Daoy (cell line): Measurements from ENCODE around the gene EIF4G1. TPM values are rescaled to one million over a fixed set of nuclear protein-coding genes. Genes with fewer than 3 reads are reported as not detected.
"Not testable (repeated sequence)": the region's sequence is repeated elsewhere in the genome, so short reads cannot be mapped to it uniquely, and the experiment has no call there.

Experiments
- DNase-seq: peaks from one replicate; pipeline ENCODE4 v3.0.0-alpha.2; 2015; ENCODE audit warnings: low read depth
- total RNA-seq: library from RNA; depleted of rRNA; stranded (reverse); fragments of >200 nt; shearing (Covaris generic); gene quantifications from 2 replicates; pipeline ENCODE4 v1.2.3, GENCODE V29; 2014; rRNA removed

EIF4G1 gene
- 320 and 355 TPM in 2 replicates for total RNA-seq

GRCh38 chr3:184314363-184314699 is at the start of gene EIF4G1:
EIF4G1 (plus strand) TSS chr3:184314606; CDS start chr3:184315797, 1,191 bp downstream.
- peak; percentile 97 for DNase-seq

DNA sequence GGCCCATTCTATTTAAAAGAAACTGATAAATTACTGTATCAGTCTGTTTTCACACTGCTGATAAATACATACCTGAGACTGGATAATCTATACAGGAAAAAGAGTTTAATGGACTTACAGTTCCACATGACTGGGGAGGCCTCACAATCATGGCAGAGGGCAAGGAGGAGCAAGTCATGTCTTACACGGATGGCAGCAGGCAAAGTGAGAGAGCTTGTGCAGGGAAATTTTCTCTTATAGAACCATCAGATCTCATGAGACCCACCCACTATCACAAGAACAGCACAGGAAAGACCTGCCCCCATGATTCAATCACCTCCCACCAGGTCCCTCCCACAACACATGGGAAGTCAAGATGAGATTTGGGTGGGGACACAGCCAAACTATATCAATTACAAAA is 47.2 kb upstream of the EIF4G1 start:
- DNase-seq: not testable (repeated sequence)

DNA sequence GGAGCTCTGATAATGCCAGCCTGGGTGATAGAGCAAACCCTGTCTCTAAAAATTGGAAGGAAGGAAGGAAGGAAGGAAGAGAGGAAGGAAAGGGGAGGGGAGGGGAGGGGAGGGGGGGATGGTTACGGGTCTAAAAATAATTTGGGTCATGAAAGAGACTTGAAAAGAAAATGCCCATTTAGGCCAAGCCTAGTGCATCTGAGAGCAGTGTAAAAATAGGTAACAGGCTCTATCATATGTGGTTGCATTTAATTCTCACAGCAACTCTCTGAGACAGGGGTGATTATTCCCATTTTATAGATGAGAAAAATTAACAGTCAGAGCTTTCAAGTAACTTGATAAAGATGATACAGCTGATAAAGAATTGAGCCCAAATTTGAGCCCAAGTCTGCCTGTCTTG is 42.1 kb upstream of the EIF4G1 start:
- no peak for DNase-seq

- DNase-seq: no peak
Observed at GRCh38 chr3:184275381-184275701, 39.1 kb upstream of the EIF4G1 start.

GRCh38 chr3:184275961-184276910 is 38.2 kb upstream of the EIF4G1 start, which contains the start of gene ECE2:
ECE2 (plus strand) TSS chr3:184276022; CDS start chr3:184276154, 132 bp downstream.
- peak; percentile 35 for DNase-seq

GRCh38 chr3:184277366-184277765 is 37.0 kb upstream of the EIF4G1 start:
- DNase-seq: no peak

- no peak for DNase-seq
Observed at GRCh38 chr3:184282941-184283340, 31.5 kb upstream of the EIF4G1 start.

GRCh38 chr3:184283681-184284080 is 30.7 kb upstream of the EIF4G1 start:
- DNase-seq: no peak

DNA sequence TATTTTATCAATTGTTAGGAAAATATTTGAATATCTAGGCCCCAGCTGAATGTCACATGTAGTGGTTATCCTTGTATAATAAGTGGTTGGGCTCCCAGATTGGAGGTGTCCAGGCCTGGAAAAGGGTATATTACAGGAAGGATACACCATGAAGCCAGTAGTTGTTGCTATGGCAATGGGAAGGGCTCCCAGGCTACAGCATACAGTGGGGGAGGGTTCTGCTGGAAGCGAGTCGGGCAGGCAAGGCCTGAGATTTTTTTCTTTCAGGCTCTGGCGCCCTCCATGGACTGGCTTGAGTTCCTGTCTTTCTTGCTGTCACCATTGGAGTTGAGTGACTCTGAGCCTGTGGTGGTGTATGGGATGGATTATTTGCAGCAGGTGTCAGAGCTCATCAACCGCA is 29.7 kb upstream of the EIF4G1 start:
- peak; percentile 69 for DNase-seq

GRCh38 chr3:184289426-184289938 is 24.9 kb upstream of the EIF4G1 start:
- peak; percentile 75 for DNase-seq

GRCh38 chr3:184290331-184290730 is 24.1 kb upstream of the EIF4G1 start:
- no peak for DNase-seq

GRCh38 chr3:184291044-184291737 is 23.2 kb upstream of the EIF4G1 start:
- DNase-seq: no peak

- no peak for DNase-seq
Observed at GRCh38 chr3:184291738-184292445, 22.5 kb upstream of the EIF4G1 start.

GRCh38 chr3:184295771-184296170 is 18.6 kb upstream of the EIF4G1 start:
- DNase-seq: no peak

DNA sequence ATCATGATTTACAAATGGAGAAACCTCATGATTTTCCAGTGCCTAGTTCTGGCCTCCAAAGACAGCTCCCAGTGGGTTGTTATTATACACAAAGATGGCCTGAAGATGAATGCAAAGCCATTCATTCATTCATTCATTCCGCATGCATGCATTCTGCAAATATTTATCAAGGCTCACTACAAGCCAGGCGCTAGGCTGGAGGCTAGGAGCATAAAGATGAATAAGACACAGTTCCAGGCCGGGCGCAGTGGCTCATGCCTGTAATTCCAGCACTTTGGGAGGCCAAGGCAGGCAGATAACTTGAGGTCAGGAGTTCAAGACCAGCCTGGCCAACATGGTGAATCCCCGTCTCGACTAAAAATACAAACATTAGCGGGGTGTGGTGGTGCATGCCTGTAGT is 17.8 kb upstream of the EIF4G1 start:
- DNase-seq: no peak

GRCh38 chr3:184298759-184299487 is 15.5 kb upstream of the EIF4G1 start, which contains the start of gene PSMD2:
PSMD2 (plus strand) TSS chr3:184299241; CDS start chr3:184299267, 26 bp downstream.
- peak; percentile 98 for DNase-seq

GRCh38 chr3:184299488-184300377 is 14.7 kb upstream of the EIF4G1 start:
- peak; percentile 43 for DNase-seq

DNA sequence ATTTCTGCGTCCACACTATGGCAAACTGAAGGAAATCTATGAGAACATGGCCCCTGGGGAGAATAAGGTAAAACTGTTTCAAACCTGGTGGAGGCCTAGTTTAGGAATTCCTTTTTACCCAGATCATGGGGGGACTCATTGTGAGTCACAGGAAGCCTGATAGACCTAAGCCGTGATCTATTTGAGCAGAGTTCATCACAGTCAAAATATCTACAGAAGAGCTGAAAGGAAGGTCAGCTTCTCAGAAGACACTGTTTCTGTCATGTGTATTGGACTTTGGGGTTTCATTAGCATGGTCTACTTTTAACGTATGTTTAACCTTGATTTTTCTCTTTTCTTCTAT is 14.1 kb upstream of the EIF4G1 start:
- peak; percentile 84 for DNase-seq

GRCh38 chr3:184305577-184305976 is 8.8 kb upstream of the EIF4G1 start:
- DNase-seq: no peak

- no peak for DNase-seq
Observed at GRCh38 chr3:184306341-184306972, 7.9 kb upstream of the EIF4G1 start.
